Gastrocnemius medialis (tissue), 4 donors: ENCODE results near the gene DQX1. TPM values are rescaled to one million over a fixed set of nuclear protein-coding genes. Genes with fewer than 3 reads are reported as not detected.
"Not testable (repeated sequence)": the region's sequence is repeated elsewhere in the genome, so short reads cannot be mapped to it uniquely, and the experiment has no call there.

Source experiments
- ATAC-seq, 2 donors: fragments of 150-250 bp; one replicate each; pipeline ENCODE4 v1.9.1; 2016
- DNase-seq, 2 donors: peaks; one replicate each; pipeline ENCODE4 v3.0.0-alpha.2; 2019
- H3K27ac ChIP-seq, 4 donors: fragments of 200-600 bp; sonication (generic); 1 replicate in 1 of 4; 2 replicates in 3 of 4; pipeline ENCODE4 v1.5.1; 2016 to 2018; ENCODE audit warnings: mild to moderate bottlenecking in 2 of 4, moderate library complexity in 1 of 4
- H3K27me3 ChIP-seq, 3 donors: fragments of 200-600 bp; sonication (generic) in 2 of 3; 1 replicate in 1 of 3; 2 replicates in 2 of 3; pipeline versions ENCODE4 v1.5.1 to v1.6.0; 2016 to 2019; ENCODE audit warnings: mild to moderate bottlenecking in 1 of 3, moderate library complexity in 1 of 3
- H3K36me3 ChIP-seq, 2 donors: fragments of 200-600 bp; sonication (generic) in 1 of 2; one replicate each; pipeline ENCODE4 v1.5.1; 2017 to 2018
- H3K4me1 ChIP-seq, 2 donors: fragments of 200-600 bp; sonication (generic) in 1 of 2; one replicate each; pipeline ENCODE4 v1.5.1; 2016 to 2017; ENCODE audit warnings: mild to moderate bottlenecking in 2 of 2
- H3K4me3 ChIP-seq, 4 donors: fragments of 200-600 bp; sonication (generic) in 3 of 4; 1 replicate in 1 of 4; 2 replicates in 3 of 4; pipeline ENCODE4 v1.5.1; 2016 to 2019; ENCODE audit warnings: mild to moderate bottlenecking in 2 of 4
- H3K9me3 ChIP-seq, 3 donors: fragments of 200-600 bp; sonication (generic) in 2 of 3; 1 replicate in 1 of 3; 2 replicates in 2 of 3; pipeline ENCODE4 v1.5.1; 2016 to 2019
- POLR2A ChIP-seq, 2 donors: fragments of 450-650 bp; IDR thresholded peaks; one replicate each; pipeline ENCODE4 v1.6.1; 2017; ENCODE audit warnings: antibody characterized with exemption in 2 of 2, mild to moderate bottlenecking in 2 of 2, moderate library complexity in 2 of 2
- in situ Hi-C, 4 donors: fragments of 200-750 bp; cut with MboI; loops; one replicate each; pipeline versions ENCODE4 v1.15.0 to v1.8.0; 2017; ENCODE audit warnings: low sequenced_read_pairs in 4 of 4
- intact Hi-C: fragments of 100-400 bp; cut with DNase I; formaldehyde crosslinking; loops from one replicate; pipeline ENCODE4 v1.15.1; 2023; ENCODE audit warnings: low total_unique reads
- total RNA-seq, 4 donors: library from RNA; depleted of rRNA; stranded (reverse); fragments of >200 nt; gene quantifications; one replicate each; pipeline versions ENCODE4 v1.1.0 to v1.2.3, GENCODE V29; 2016
- TF ChIP-seq, protein P1 (sequence below), 5 experiments: fragments of 450-650 bp in 3 of 5; fragments of 200-600 bp in 2 of 5; sonication (generic) in 2 of 5; IDR thresholded peaks in 4 of 5; conservative IDR thresholded peaks in 1 of 5; 1 replicate in 4 of 5; 2 replicates in 1 of 5; pipeline ENCODE4 v1.5.1; 2016 to 2019; ENCODE audit warnings: antibody characterized with exemption in 5 of 5, mild to moderate bottlenecking in 3 of 5, moderate library complexity in 3 of 5

The DQX1 gene
- total RNA-seq, 4 donors from 2014 or later, result 0.24 TPM; not detected in 3

DNA sequence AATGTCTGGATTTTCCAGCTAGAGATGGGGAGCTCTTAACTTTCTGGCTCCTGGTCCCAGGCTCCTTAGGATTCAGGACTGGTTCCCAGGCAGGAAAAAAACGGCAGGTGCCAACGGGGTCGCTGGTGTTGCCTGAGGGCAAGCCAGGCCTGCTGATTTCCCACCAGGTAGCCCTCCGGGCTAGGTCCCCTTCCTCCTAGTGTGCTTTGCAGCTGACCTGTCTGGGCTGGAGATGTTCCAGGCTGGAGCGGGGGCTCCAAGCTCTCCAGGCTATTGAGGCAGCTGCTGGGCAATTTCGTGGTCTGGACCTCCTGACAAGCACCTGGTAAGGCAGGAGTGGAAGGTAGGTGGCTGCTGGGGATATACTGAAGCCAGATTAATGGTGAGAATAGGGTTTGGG is 51.5 kb downstream of the DQX1 start:
- Histone ChIP-seq H3K4me1 (peaks cover 20 to 25% of the 10 kb centered on the region in 2 donors), H3K9me3 (no peaks in the 10 kb centered on the region), H3K27me3 (no peaks in the 10 kb centered on the region), H3K4me3 (no peak overlapping the region), H3K36me3 (peaks cover 0 to 32% of the 10 kb centered on the region in 2 donors), H3K27ac (no peak overlapping the region)
- ATAC-seq (no peak), DNase-seq (no peak)
- TF ChIP-seq, protein P1, sequence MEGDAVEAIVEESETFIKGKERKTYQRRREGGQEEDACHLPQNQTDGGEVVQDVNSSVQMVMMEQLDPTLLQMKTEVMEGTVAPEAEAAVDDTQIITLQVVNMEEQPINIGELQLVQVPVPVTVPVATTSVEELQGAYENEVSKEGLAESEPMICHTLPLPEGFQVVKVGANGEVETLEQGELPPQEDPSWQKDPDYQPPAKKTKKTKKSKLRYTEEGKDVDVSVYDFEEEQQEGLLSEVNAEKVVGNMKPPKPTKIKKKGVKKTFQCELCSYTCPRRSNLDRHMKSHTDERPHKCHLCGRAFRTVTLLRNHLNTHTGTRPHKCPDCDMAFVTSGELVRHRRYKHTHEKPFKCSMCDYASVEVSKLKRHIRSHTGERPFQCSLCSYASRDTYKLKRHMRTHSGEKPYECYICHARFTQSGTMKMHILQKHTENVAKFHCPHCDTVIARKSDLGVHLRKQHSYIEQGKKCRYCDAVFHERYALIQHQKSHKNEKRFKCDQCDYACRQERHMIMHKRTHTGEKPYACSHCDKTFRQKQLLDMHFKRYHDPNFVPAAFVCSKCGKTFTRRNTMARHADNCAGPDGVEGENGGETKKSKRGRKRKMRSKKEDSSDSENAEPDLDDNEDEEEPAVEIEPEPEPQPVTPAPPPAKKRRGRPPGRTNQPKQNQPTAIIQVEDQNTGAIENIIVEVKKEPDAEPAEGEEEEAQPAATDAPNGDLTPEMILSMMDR (IDR thresholded peaks at IDR 0.05 in 4 of 5, conservative IDR thresholded peaks at IDR 0.05 in 1 of 5), result no peak
- no peak for TF ChIP-seq POLR2A (IDR thresholded peaks at IDR 0.05)
- in situ Hi-C loops (loop anchor here in 1 of 4 donors (25.0 kb wide), 1 partner anchor 363 kb away; the partner anchor contains the start of gene HK2), intact Hi-C loops (no loop called here)

DNA sequence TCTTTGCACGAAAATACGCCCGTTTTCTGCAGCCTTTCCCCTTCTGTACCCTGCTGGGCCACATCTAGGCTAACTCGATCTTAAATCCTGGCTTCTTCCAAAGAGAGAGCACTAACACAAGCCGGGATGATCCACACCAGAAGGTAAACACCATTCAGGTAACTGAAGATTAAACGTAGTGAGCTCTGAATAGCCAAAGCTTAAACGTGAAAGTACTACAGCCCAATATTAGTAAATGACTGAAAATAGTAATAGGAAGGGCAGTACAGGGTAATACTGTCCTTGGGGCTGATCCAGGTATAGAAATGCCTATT is 53.1 kb downstream of the DQX1 start:
- TF ChIP-seq, protein P1 (IDR thresholded peaks at IDR 0.05 in 4 of 5, conservative IDR thresholded peaks at IDR 0.05 in 1 of 5), result no peak
- no peak for TF ChIP-seq POLR2A (IDR thresholded peaks at IDR 0.05)
- Histone ChIP-seq H3K9me3 (no peaks in the 10 kb centered on the region), H3K27ac (peak overlapping the region; percentile 79 to 90 (median 87)), H3K4me1 (peaks cover 20 to 25% of the 10 kb centered on the region in 2 donors), H3K36me3 (peaks cover 0 to 25% of the 10 kb centered on the region in 2 donors), H3K27me3 (no peaks in the 10 kb centered on the region), H3K4me3 (peak overlapping the region; percentile 67 to 88 (median 79))
- intact Hi-C loops (loop anchor here (1.0 kb wide), 2 partner anchors 9 to 19 kb away; partner anchors contain the start of gene CCDC142), in situ Hi-C loops (loop anchor here in 1 of 4 donors (25.0 kb wide), 1 partner anchor 364 kb away; the partner anchor contains the start of gene HK2)
- ATAC-seq (peak in 1 of 2 donors; percentile 15), DNase-seq (no peak)

DNA sequence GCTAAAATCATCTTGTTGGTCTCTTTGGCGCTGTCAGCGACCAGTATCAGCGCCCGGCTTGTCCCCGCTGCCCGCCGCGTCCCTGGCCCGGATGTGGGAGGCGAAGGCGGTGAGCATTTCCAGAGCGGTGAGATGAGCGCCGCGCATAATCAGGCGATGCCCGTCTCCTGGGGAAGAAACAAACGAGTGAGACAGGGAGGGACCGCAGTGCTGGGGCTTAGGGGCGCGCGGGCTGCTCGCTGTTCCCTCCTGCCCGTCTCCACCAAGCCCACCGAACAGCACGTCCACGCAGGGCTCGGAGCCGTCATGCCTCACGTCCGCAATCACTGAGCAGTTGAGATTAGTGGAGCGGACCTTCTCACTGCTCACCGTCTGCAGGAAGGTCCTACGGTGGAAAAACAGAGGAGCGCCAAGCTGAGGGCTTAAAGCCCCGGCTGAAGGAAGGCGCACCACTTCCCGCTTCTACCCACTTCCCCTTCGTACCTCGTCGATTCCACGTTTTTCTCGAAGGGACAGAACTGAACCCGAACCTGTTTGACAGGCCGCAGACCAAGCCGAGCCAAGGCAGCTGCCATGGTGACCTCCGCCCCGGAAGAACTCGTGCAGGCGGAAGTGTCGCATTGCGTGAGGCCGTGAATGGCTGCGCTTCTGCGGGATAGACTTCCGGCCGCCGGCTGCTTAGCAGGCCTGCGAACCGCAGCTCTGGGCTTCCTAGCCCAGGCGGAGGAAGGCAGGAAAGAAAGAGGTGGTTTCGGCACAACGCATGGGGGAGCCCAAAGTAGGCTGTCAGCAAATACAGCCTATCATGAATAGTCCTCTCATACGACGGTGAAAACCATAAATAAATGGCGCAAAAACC is 53.7 kb downstream of the DQX1 start, which contains the start of gene MRPL53:
MRPL53 (minus strand) TSS at position 595 of the 859 bp plus-strand sequence; CDS start at position 575, 20 bp downstream.
- H3K4me1 ChIP-seq, result peaks cover 20 to 25% of the 10 kb centered on the region in 2 donors
- H3K27me3 ChIP-seq, result no peaks in the 10 kb centered on the region
- in situ Hi-C loops (loop anchor here in 1 of 4 donors (25.0 kb wide), 1 partner anchor 365 kb away; the partner anchor contains the start of gene HK2), intact Hi-C loops (loop anchor here (1.0 kb wide), 1 partner anchor 18 kb away; no protein-coding TSS in a partner anchor)
- H3K9me3 ChIP-seq, result no peaks in the 10 kb centered on the region
- peak within 1 kb of the TSS; percentile 79 to 90 (median 87) for H3K27ac ChIP-seq
- DNase-seq, result peak; percentile 86 to 90
- TF ChIP-seq, protein P1 (IDR thresholded peaks at IDR 0.05 in 4 of 5, conservative IDR thresholded peaks at IDR 0.05 in 1 of 5), result no peak
- peak; percentile 48 to 68 for TF ChIP-seq POLR2A (IDR thresholded peaks at IDR 0.05)
- peak within 1 kb of the TSS; percentile 67 to 88 (median 79) for H3K4me3 ChIP-seq
- peaks cover 0 to 20% of the 10 kb centered on the region in 2 donors for H3K36me3 ChIP-seq
- ATAC-seq, result peak; percentile 95 to 96

DNA sequence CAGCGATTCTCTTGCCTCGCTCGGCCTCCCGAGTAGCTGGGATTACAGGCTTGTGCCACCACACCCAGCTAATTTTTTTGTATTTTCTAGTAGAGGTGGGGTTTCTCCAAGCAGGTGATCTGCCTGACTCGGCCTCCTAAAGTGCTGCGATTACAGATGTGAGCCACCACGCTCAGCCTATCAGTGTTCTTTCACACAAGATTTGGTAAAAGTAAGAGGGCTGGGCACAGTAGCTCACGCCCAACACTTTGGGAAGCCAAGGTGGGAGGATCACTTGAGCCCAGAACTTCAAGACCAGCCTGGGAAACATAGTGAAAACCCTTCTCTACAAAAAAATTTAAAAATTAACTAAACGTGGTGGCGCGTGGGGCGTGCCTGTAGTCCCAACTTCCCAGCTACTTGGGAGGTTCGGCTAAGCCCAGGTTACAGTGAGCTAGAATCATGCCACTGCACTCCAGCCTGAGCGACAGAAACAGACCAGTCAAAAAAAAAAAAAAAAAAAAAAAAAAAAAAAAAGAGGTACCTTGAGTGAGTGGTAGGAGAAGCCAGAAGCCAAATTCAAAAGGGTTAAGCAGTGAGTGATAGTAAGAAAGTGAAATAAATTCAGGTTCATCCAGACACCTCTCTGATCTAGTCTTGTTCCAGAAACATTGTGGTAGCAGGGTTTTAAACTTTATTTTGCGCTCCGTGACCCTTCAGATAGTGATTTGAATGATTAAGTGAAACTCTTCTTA is 54.5 kb downstream of the DQX1 start:
- ATAC-seq, result peak in 1 of 2 donors; percentile 5
- DNase-seq, result no peak
- Histone ChIP-seq H3K36me3 (peaks cover 0 to 17% of the 10 kb centered on the region in 2 donors), H3K4me3 (peak overlapping the region; percentile 67 to 88 (median 79)), H3K27me3 (no peaks in the 10 kb centered on the region), H3K4me1 (peaks cover 20 to 25% of the 10 kb centered on the region in 2 donors), H3K9me3 (no peaks in the 10 kb centered on the region), H3K27ac (peak overlapping the region; percentile 79 to 90 (median 87))
- intact Hi-C loops, result loop anchor here (1.0 kb wide), 1 partner anchor 17 kb away; no protein-coding TSS in a partner anchor
- in situ Hi-C loops, result loop anchor here in 1 of 4 donors (25.0 kb wide), 1 partner anchor 366 kb away; the partner anchor contains the start of gene HK2
- TF ChIP-seq POLR2A (IDR thresholded peaks at IDR 0.05), result no peak
- TF ChIP-seq, protein P1 (IDR thresholded peaks at IDR 0.05 in 4 of 5, conservative IDR thresholded peaks at IDR 0.05 in 1 of 5), result no peak

DNA sequence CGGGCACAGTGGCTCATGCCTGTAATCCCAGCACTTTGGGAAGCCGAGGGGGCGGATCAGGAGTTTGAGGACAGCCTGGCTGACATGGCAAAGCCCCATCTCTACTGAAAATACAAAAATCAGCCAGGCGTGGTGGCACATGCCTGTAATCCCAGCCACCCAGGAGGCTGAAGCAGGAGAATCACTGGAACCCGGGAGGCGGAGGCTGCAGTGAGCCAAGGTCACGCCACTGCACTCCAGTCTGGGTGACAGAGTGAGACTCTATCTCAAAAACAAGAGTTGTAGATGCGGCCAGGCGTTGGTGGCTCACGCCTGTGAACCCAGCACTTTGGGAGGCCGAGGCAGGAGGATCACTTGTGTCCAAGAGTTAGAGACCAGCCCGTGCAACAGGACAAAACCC is 55.3 kb downstream of the DQX1 start:
- DNase-seq, ATAC-seq, H3K4me3 ChIP-seq, intact Hi-C loops, H3K9me3 ChIP-seq, H3K27me3 ChIP-seq: not testable (repeated sequence)
- Histone ChIP-seq H3K27ac (peak overlapping the region in 2 of 4 donors; percentile 22 to 47), H3K4me1 (peaks cover 24 to 31% of the 10 kb centered on the region in 2 donors), H3K36me3 (peaks cover 0 to 17% of the 10 kb centered on the region in 2 donors)
- in situ Hi-C loops, result loop anchor here in 1 of 4 donors (25.0 kb wide), 1 partner anchor 367 kb away; the partner anchor contains the start of gene HK2
